Activated T-helper 2 cell treated with anti-CD3 and anti-CD28 coated beads, Interferon-gamma antibody, Interleukin-2, Interleukin-4, amounts not matched to agents 10 μg/mL and 5 μg/mL and 100 μg/mL, durations not matched to agents 14 hours and 24 hours and 36 hours (primary cell): ENCODE results near the gene CCDC137. TPM values are rescaled to one million over a fixed set of nuclear protein-coding genes. Genes with fewer than 3 reads are reported as not detected.
A peak's percentile ranks its signal among the peaks of the same experiment; 100 is the strongest.
"Not testable (repeated sequence)": the region's sequence is repeated elsewhere in the genome, so short reads cannot be mapped to it uniquely, and the experiment has no call there.

Experiments used
- DNase-seq: peaks from one replicate; pipeline ENCODE4 v3.0.0; 2021; ENCODE audit warnings: low spot score
- H3K27ac Mint-ChIP-seq: one replicate; pipeline ENCODE4 v1.8.0; 2021; ENCODE audit warnings: mixed read lengths
- H3K27me3 Mint-ChIP-seq: one replicate; pipeline ENCODE4 v1.8.0; 2021; ENCODE audit warnings: low read depth, mixed read lengths
- H3K36me3 Mint-ChIP-seq: one replicate; pipeline ENCODE4 v1.8.0; 2021; ENCODE audit warnings: low read depth, mixed read lengths
- H3K4me1 Mint-ChIP-seq: one replicate; pipeline ENCODE4 v1.8.0; 2021; ENCODE audit warnings: low read depth, mixed read lengths
- H3K4me3 Mint-ChIP-seq: one replicate; pipeline ENCODE4 v1.8.0; 2021; ENCODE audit warnings: low read depth, mild to moderate bottlenecking, moderate library complexity, mixed read lengths
- H3K9me3 Mint-ChIP-seq: one replicate; pipeline ENCODE4 v1.8.0; 2021; ENCODE audit warnings: mixed read lengths
- intact Hi-C: fragments of 100-400 bp; cut with micrococcal nuclease; formaldehyde crosslinking; loops from one replicate; pipeline ENCODE4 v1.15.1; 2023
- total RNA-seq: library from RNA; stranded (reverse); gene quantifications from 2 replicates; pipeline ENCODE4 v1.2.3, GENCODE V29; 2022

The CCDC137 gene
- total RNA-seq, 1 donor from 2014 or later, result 50.8 TPM

GRCh38 chr17:81675515-81676221 lies 9.1 kb downstream of the CCDC137 start:
- intact Hi-C loops, H3K27ac Mint-ChIP-seq, H3K27me3 Mint-ChIP-seq, H3K9me3 Mint-ChIP-seq, DNase-seq, H3K4me1 Mint-ChIP-seq, H3K4me3 Mint-ChIP-seq: not testable (repeated sequence)
- peaks cover 38% of the 10 kb centered on the region for H3K36me3 Mint-ChIP-seq

GRCh38 chr17:81676906-81677305 lies 10.4 kb downstream of the CCDC137 start:
- intact Hi-C loops, result no loop called here
- H3K4me1 Mint-ChIP-seq, result peaks cover 7% of the 10 kb centered on the region
- no peak overlapping the region for H3K4me3 Mint-ChIP-seq
- DNase-seq, result no peak
- H3K27ac Mint-ChIP-seq, result no peak overlapping the region
- peaks cover 32% of the 10 kb centered on the region for H3K36me3 Mint-ChIP-seq
- no peaks in the 10 kb centered on the region for H3K9me3 Mint-ChIP-seq
- no peaks in the 10 kb centered on the region for H3K27me3 Mint-ChIP-seq

GRCh38 chr17:81680150-81680549 lies 13.6 kb downstream of the CCDC137 start:
- Mint-ChIP-seq H3K4me3 (no peak overlapping the region), H3K9me3 (no peaks in the 10 kb centered on the region), H3K4me1 (peaks cover 23% of the 10 kb centered on the region), H3K36me3 (peaks cover 25% of the 10 kb centered on the region), H3K27me3 (no peaks in the 10 kb centered on the region), H3K27ac (no peak overlapping the region)
- DNase-seq, result no peak
- intact Hi-C loops, result no loop called here

GRCh38 chr17:81681672-81682071 lies 15.1 kb downstream of the CCDC137 start:
- Mint-ChIP-seq H3K4me3 (peak overlapping the region; percentile 8), H3K27me3 (no peaks in the 10 kb centered on the region), H3K9me3 (no peaks in the 10 kb centered on the region), H3K4me1 (peaks cover 26% of the 10 kb centered on the region), H3K36me3 (peaks cover 30% of the 10 kb centered on the region), H3K27ac (peak overlapping the region; percentile 4)
- DNase-seq, result no peak
- intact Hi-C loops, result no loop called here

- Mint-ChIP-seq H3K27ac (peak overlapping the region; percentile 46), H3K36me3 (peaks cover 40% of the 10 kb centered on the region), H3K9me3 (no peaks in the 10 kb centered on the region), H3K27me3 (no peaks in the 10 kb centered on the region), H3K4me3 (peak overlapping the region; percentile 94), H3K4me1 (peaks cover 26% of the 10 kb centered on the region)
- intact Hi-C loops, result no loop called here
- DNase-seq, result no peak
Observed at GRCh38 chr17:81682565-81683207, 16.1 kb downstream of the CCDC137 start.

- Mint-ChIP-seq H3K4me3 (peak overlapping the region; percentile 94), H3K27me3 (no peaks in the 10 kb centered on the region), H3K36me3 (peaks cover 43% of the 10 kb centered on the region), H3K4me1 (peaks cover 26% of the 10 kb centered on the region), H3K9me3 (no peaks in the 10 kb centered on the region), H3K27ac (peak overlapping the region; percentile 46)
- intact Hi-C loops, result no loop called here
- no peak for DNase-seq
Observed at GRCh38 chr17:81683208-81683583, 16.7 kb downstream of the CCDC137 start.

GRCh38 chr17:81683584-81684441 lies 17.3 kb downstream of the CCDC137 start, which contains the start of the genes ARL16 and HGS:
ARL16 (minus strand) TSS chr17:81683797; CDS start chr17:81683753, 44 bp downstream.
HGS (plus strand) TSS chr17:81684011; CDS start chr17:81684067, 56 bp downstream.
- Mint-ChIP-seq H3K9me3 (no peaks in the 10 kb centered on the region), H3K27ac (peak within 1 kb of the TSS; percentile 93), H3K4me1 (peaks cover 26% of the 10 kb centered on the region), H3K27me3 (no peaks in the 10 kb centered on the region), H3K36me3 (peaks cover 46% of the 10 kb centered on the region), H3K4me3 (peak within 1 kb of the TSS; percentile 94)
- intact Hi-C loops, result no loop called here
- DNase-seq, result peak; percentile 98

- Mint-ChIP-seq H3K27ac (peak overlapping the region; percentile 86), H3K4me3 (peak overlapping the region; percentile 91), H3K9me3 (no peaks in the 10 kb centered on the region), H3K4me1 (peaks cover 26% of the 10 kb centered on the region), H3K27me3 (no peaks in the 10 kb centered on the region), H3K36me3 (peaks cover 50% of the 10 kb centered on the region)
- DNase-seq, result no peak
- intact Hi-C loops, result no loop called here
Observed at GRCh38 chr17:81684442-81684911, 17.9 kb downstream of the CCDC137 start.

- no peaks in the 10 kb centered on the region for H3K9me3 Mint-ChIP-seq
- intact Hi-C loops, result no loop called here
- no peak for DNase-seq
Observed at GRCh38 chr17:81685108-81685507, 18.6 kb downstream of the CCDC137 start.

GRCh38 chr17:81686614-81687013 lies 20.1 kb downstream of the CCDC137 start:
- peaks cover 26% of the 10 kb centered on the region for H3K4me1 Mint-ChIP-seq

More at GRCh38 chr17:81685108-81685507, 18.6 kb downstream of the CCDC137 start:
- Mint-ChIP-seq H3K36me3 (peaks cover 57% of the 10 kb centered on the region), H3K27me3 (no peaks in the 10 kb centered on the region), H3K4me3 (peak overlapping the region; percentile 91), H3K4me1 (peaks cover 26% of the 10 kb centered on the region), H3K27ac (no peak overlapping the region)

GRCh38 chr17:81687770-81688541 lies 21.4 kb downstream of the CCDC137 start:
- Mint-ChIP-seq H3K36me3 (peaks cover 70% of the 10 kb centered on the region), H3K4me3 (no peak overlapping the region)
- no peak for DNase-seq

More at GRCh38 chr17:81686614-81687013, 20.1 kb downstream of the CCDC137 start:
- peaks cover 65% of the 10 kb centered on the region for H3K36me3 Mint-ChIP-seq
- H3K4me3 Mint-ChIP-seq, result no peak overlapping the region
- H3K9me3 Mint-ChIP-seq, result no peaks in the 10 kb centered on the region
- intact Hi-C loops, result no loop called here
- H3K27me3 Mint-ChIP-seq, result no peaks in the 10 kb centered on the region
- H3K27ac Mint-ChIP-seq, result no peak overlapping the region
- no peak for DNase-seq

GRCh38 chr17:81688616-81689015 lies 22.1 kb downstream of the CCDC137 start:
- Mint-ChIP-seq H3K36me3 (peaks cover 69% of the 10 kb centered on the region), H3K4me3 (no peak overlapping the region), H3K27me3 (no peaks in the 10 kb centered on the region), H3K9me3 (no peaks in the 10 kb centered on the region), H3K27ac (no peak overlapping the region), H3K4me1 (peaks cover 16% of the 10 kb centered on the region)
- intact Hi-C loops, result no loop called here
- no peak for DNase-seq

More at GRCh38 chr17:81687770-81688541, 21.4 kb downstream of the CCDC137 start:
- Mint-ChIP-seq H3K4me1 (peaks cover 17% of the 10 kb centered on the region), H3K27ac (no peak overlapping the region), H3K9me3 (no peaks in the 10 kb centered on the region), H3K27me3 (no peaks in the 10 kb centered on the region)
- intact Hi-C loops, result no loop called here
